Activated CD4-positive, alpha-beta T cell treated with anti-CD3 and anti-CD28 coated beads, Interleukin-10, Interleukin-2, amounts not matched to agents 100 ng/mL and 50 ng/mL, durations not matched to agents 16 hours and 8 hours (primary cell): ENCODE results near the gene BFAR.
"Not testable (repeated sequence)": the region's sequence is repeated elsewhere in the genome, so short reads cannot be mapped to it uniquely, and the experiment has no call there.

Experiments
- DNase-seq: peaks from one replicate; pipeline ENCODE4 v3.0.0-alpha.2; 2020

Gene BFAR

DNA sequence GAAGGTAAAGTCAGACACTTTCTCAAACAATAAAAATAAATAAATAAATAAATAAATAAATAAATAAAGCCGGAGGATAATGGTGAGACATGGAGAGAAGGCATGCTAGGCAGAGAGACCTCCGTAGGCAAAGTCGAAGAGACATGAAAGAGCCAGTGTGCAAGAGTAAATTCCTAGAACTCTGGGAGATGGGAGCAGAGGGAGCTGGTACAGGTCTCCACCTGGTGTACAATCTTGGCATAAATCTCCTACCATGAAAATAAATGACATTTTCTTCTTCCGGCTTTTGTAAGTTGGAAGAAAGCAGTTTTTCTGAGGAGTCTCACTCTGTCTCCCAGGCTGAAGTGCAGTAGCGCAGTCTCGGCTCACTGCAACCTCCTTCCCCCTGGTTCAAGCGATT is 69.1 kb downstream of the BFAR start:
- DNase-seq, result not testable (repeated sequence)

- not testable (repeated sequence) for DNase-seq
Measured at GRCh38 chr16:14702672-14703071, 69.9 kb downstream of the BFAR start.

DNA sequence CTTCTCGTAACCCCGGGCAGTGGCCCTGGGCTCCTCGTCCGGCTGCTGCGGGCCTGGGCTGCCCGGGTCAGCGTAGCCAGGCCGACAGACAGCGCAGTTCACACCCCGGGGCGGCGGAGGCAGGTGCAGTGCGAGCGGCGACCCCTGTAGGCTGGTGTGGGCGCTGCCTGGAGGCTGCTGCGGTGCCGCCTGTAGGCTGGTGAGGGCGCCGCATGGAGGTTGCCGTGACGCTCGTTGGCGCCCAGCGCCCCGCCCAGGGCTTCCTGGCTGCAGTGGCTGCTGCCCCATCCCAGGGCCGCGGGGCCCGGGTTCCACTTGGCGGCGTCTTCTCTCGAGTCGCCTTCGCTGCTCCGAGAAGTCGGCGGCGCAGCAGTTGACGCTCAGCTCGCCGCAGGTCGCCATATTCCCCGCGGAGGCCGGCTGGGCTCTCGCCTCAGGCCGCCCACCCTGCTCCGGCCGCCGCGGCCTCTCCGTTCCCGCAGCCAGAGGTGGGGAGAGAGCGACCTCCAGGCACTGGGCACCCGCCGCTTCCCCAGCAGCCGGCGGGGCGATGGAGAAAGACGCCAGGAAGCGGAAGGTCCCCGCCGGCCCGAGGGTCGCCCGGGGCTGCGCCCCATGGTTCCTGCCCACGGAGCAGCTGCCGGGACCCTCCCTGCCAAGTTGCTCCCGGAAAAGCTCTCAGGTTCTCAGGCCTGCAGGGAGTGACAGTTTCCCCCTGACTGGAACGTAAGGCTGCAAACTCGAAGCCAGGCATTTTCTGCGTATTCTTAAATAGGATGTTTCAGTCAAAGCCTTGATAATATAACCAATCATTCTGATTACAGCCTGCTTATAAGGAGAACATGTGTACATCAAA is 70.6 kb downstream of the BFAR start, which contains the start of gene NPIPA3:
NPIPA3 (plus strand) TSS at position 256 of the 856 bp plus-strand sequence. CDS start 5,533 bp downstream, outside the sequence.
- DNase-seq, result not testable (repeated sequence)
